Stromal cell of bone marrow (primary cell): ENCODE results near the gene PLEKHG4B.
"Not testable (repeated sequence)": the region's sequence is repeated elsewhere in the genome, so short reads cannot be mapped to it uniquely, and the experiment has no call there.

ENCODE experiments used
- DNase-seq: peaks from one replicate; pipeline ENCODE4 v3.0.0-alpha.2; 2012; ENCODE audit warnings: low read depth

PLEKHG4B gene

GRCh38 chr5:155651-156410 is 63.9 kb downstream of the PLEKHG4B start:
- DNase-seq, result no peak

- DNase-seq, result no peak
These were observed 64.6 kb downstream of the PLEKHG4B start for GRCh38 chr5:156411-157072.

- DNase-seq, result no peak
These were observed 65.3 kb downstream of the PLEKHG4B start for GRCh38 chr5:157126-157715.

GRCh38 chr5:157801-158200 is 65.8 kb downstream of the PLEKHG4B start:
- no peak for DNase-seq

DNA sequence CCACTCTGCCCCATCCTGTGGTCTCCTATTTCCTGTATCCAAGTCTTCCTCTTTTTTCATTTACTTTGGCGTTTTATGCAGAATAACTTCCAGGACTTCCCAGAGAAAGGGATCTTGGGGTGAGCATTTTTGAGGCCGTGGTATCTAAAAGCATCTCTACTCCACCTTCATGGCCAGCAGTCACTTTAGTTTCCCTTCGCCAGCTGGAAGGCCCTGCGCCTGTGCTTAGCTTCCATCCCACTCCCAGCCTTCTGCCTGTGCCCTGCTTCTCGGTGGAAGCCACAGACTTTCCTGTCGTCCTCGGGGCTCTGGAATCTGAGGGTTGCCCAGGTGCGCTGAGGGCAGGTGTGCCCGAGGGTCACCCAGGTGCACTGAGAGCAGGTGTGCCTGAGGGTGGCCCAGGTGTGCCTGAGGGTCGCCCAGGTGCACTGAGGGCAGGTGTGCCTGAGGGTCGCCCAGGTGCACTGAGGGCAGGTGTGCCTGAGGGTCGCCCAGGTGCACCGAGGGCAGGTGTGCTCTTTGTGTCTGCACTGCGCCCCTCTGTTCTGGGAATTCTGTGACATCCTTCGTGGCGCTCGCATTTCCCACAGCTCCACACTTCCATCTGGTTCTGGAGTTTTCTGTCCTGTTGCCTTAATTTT is 67.0 kb downstream of the PLEKHG4B start:
- no peak for DNase-seq

GRCh38 chr5:159448-160172 is 67.6 kb downstream of the PLEKHG4B start:
- peak; percentile 27 for DNase-seq

GRCh38 chr5:160173-160510 is 68.2 kb downstream of the PLEKHG4B start:
- peak; percentile 49 for DNase-seq

DNA sequence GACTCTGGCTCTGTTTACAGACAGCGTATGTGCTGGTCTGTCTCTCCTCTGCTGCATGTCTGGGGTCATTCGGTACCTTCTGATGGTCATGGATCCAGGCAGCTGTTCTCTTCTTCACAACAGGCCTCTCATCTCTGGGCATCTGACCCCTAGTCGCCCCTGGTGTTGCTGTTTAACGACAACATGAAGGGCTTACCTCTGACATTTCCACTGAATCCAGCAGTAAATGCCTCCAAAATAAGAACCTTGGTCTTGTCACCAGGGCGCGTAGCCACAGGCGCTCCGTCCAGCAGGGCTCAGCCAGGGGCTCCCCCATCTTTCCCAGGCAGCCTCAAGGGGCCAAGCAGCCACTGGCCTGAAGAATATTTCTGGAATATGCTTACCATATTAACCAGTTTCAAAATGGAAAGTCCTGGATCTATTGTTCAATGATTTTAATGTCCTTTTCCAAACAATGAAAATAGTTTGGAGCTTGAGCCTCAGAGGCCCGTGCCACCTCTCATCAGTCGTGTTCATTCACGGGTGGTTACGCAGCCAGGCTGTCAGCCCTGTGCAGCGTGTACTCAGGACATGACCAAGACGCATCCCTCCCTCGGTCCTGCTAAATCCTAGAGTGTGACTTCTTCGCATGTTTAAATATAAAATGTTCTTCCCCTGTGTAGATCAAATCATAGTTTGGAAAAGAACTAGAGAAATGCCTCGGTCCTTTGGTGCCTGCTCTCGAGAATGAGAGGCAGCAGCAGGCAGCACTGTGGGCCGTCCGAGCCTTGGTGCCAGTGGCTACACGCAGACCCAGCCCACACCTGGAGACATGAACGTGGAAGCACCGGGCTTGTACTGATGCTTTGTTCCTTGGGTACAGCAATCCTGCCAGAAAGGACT is 69.2 kb downstream of the PLEKHG4B start:
- DNase-seq, result no peak

DNA sequence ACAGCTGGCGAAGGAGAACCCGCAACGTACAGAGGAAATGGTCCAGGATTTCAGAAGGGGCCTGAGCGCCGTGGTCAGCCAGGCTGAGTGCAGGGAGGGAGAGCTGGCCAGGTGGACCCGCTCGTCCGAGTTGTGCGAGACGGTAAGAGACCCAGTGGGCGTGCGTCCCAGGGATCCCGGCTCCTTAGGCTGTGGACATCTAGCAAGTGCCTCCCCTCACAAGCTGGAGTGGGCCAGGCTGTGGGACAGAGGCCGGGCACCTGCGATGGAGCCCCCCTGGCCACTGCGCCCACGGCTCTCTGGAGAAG is 69.8 kb downstream of the PLEKHG4B start:
- DNase-seq, result no peak

DNA sequence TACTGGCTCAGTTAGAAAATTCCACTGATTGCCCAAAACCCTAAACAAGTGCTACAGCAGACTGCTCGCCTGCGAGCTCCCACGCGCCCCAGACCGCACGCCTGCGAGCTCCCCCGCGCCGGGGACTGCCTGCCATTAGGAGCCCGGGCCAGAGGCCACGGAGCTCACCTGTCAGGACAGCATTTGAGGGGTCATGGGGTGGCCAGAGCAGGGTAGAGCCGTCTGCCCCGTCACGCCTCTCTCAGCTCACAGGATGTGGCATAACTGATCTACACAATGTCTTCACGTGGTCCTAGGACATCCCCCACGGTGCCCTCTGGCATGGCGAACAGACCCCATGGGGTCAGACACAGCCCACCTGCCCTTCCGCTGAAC is 70.2 kb downstream of the PLEKHG4B start:
- DNase-seq, result no peak

- no peak for DNase-seq
These were observed 70.8 kb downstream of the PLEKHG4B start for GRCh38 chr5:162565-163337.

DNA sequence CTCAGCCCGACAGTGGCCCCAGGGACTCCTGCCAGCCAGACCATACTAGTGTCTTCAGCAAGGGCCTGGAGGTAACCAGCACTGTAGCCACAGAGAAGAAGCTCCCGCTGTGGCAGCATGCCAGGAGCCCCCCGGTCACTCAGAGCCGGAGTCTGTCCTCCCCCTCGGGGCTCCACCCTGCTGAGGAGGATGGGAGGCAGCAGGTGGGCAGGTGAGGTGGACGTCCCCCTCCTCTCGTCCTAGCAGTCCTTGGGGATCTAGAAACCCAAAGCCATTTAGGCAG is 71.3 kb downstream of the PLEKHG4B start:
- no peak for DNase-seq

- DNase-seq, result no peak
These were observed 71.9 kb downstream of the PLEKHG4B start for GRCh38 chr5:163841-164240.

DNA sequence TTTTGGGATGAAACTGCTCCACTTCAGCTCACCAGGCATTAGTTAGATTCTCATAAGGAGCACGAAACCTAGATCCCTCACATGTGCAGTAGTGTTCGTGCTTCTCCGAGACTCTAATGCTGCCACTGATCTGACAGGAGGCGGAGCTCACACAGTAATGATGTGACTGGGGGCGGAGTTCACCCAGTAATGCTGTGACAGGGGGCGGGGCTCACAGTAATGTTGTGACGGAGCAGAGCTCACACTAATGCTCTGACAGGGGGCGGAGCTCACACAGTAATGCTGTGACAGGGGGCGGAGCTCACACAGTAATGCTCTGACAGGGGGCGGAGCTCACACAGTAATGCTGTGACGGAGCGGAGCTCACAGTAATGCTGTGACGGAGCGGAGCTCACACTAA is 72.3 kb downstream of the PLEKHG4B start:
- DNase-seq, result no peak

- not testable (repeated sequence) for DNase-seq
These were observed 72.8 kb downstream of the PLEKHG4B start for GRCh38 chr5:164783-165182.

DNA sequence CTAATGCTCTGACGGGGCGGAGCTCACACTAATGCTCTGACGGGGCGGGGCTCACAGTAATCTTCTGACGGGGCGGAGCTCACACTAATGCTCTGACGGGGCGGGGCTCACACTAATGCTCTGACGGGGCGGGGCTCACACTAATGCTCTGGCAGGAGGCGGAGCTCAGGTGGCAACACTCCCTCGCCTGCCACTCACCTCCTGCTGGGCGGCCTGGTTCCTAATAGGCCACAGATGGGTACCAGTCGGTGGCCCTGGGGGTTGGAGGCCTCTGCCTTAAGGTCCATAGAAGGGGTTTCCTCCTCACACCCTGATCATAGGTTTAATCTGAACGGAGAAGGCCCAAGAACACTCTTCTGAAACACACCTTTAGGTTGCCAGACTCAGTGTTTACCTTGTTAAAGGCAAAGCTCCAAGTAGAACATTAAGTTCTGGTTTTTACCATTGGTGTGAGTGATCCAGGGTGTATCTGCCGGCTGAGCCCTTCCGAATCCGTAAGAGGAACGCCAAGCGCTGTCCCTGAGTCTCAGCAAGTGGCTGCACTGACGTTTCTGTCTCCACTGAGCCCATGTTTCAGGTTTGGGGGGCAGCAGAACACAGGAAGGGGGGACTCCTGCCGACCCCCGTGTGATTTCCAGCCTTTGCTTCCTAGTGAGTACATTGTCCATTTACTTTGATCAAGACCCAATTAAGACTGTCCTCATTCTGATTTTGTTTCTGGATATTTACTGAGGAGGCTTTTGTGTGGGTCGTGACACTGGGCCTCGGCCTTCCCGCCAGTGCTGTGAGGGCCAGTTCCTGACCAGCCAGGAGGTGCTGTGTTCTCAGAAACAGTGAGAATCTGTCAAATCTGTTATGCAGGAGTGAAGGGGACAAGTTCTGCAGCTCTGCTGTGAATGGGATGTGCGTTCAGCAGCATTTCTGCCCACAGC is 74.7 kb downstream of the PLEKHG4B start:
- no peak for DNase-seq

DNA sequence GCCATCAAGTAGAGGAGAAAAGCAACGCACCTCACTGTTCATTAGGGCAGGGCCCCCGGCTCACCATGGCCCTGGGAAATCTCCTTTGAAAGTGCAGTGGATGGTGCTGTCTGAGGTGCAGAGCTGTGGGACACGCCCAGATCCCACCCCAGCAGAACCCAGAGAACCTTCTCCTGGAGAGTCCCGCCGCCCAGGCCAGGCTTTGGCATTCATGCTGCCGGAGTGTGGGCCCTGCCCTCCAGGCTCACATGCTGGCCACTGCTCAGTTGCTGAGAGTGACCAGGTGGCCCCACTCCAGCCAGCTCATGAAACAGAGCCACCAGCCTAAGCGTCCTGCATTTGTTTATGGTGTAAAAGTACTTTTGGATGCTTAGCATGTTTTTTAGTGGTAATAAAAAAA is 75.5 kb downstream of the PLEKHG4B start:
- no peak for DNase-seq

DNA sequence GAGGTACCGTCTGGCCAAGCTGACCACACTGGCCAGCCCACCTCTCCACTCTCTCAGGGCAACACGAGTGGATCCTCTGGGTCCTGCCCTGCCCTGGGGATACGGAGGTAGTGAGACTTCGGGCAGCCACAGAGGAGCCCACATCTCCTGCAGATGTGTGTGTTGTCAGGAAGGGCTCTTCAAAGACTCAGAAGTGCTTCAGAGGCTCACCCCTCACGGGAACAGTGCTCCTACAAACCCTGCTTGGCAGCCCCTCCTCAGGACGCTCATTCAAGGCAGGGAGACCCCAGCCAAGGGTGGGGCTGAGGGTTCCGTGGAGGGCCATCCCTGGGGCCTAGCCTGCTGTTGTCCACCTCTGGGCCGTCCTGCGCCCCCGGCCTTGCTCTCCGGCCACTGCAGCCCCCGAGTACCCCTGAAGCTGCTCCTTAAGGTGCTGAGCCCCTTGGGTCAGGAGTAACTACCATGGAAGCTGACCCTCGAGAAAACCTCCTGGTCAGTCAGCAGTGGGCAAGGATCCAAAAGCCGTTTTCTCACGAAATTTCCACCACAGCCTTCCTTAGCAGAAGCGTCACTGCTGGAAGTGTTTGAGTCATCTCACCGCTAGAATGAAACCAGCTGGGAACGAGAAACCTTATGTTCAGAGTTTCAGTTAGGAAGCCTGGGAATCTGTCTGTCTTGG is 76.2 kb downstream of the PLEKHG4B start:
- DNase-seq, result peak; percentile 92

GRCh38 chr5:169071-169727 is 77.2 kb downstream of the PLEKHG4B start:
- no peak for DNase-seq
